Measurements from ENCODE around the gene TAF3.
A peak's percentile ranks its signal among the peaks of the same experiment; 100 is the strongest.

The TAF3 gene

GRCh38 chr10:8059191-8059936 lies 241.1 kb downstream of the TAF3 start:
- DNase-seq, result peak in 1 of 5 experiments; percentile 73

GRCh38 chr10:8060010-8060703 lies 241.9 kb downstream of the TAF3 start:
- DNase-seq, result peak in 4 of 5 experiments; percentile 59 to 95 (median 66)

GRCh38 chr10:8060704-8061121 lies 242.4 kb downstream of the TAF3 start:
- peak in 1 of 5 experiments; percentile 28 for DNase-seq

- DNase-seq, result peak in 3 of 5 experiments; percentile 39 to 90 (median 80)
These were observed 243.2 kb downstream of the TAF3 start for GRCh38 chr10:8061274-8062211.

- no peak for DNase-seq
These were observed 245.0 kb downstream of the TAF3 start for GRCh38 chr10:8063128-8063908.

GRCh38 chr10:8063935-8064334 lies 245.6 kb downstream of the TAF3 start:
- peak in 1 of 5 experiments; percentile 30 for DNase-seq

GRCh38 chr10:8064436-8064835 lies 246.1 kb downstream of the TAF3 start:
- no peak for DNase-seq

GRCh38 chr10:8065651-8066050 lies 247.3 kb downstream of the TAF3 start:
- peak in 1 of 5 experiments; percentile 93 for DNase-seq

GRCh38 chr10:8066124-8066523 lies 247.8 kb downstream of the TAF3 start:
- peak in 1 of 5 experiments; percentile 69 for DNase-seq

Data from T-helper 2 cell (primary cell).